ENCODE measurements around the gene FASTKD2. TPM values are rescaled to one million over a fixed set of nuclear protein-coding genes. Genes with fewer than 3 reads are reported as not detected.

FASTKD2 gene
- polyA plus RNA-seq, 3 donors, result 10.2 to 12.7 (median 11.3) TPM

- no peak overlapping the region for H3K27ac ChIP-seq (ENCODE audit: low read depth in 1 of 2, low read length in 2 of 2)
- DNase-seq, result no peak
Observed at GRCh38 chr2:206837775-206838174, 72.4 kb downstream of the FASTKD2 start.

DNA sequence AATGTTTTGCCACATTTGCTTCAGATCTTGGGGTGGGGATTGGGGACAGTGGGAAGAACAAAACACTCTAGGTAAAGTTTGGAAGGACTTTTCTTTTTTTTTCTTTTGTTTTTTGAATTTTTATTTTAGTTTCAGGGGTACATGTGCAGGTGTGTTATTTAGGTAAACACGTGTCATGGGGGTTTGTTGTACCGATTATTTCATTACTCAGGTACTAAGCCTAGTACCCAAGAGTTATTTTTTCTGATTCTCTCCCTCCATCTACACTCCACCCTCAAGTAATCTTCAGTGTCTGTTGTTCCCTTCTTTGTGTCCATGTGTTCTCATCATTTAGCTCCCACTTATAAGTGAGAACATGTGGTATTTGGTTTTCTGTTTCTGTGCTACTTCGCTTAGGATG is 73.3 kb downstream of the FASTKD2 start:
- H4K20me1 ChIP-seq (ENCODE audit: insufficient read depth, low read length), result no peaks in the 10 kb centered on the region
- no peak overlapping the region for H3K9ac ChIP-seq (ENCODE audit: insufficient read depth, low read length, poor library complexity, severe bottlenecking)
- H3K4me2 ChIP-seq (replicated peaks; ENCODE audit: extremely low read depth, low read length, poor library complexity, severe bottlenecking), result no peak overlapping the region
- Mint-ChIP-seq H3K36me3 (peaks cover 0 to 4% of the 10 kb centered on the region in 2 donors), H3K27ac (no peak overlapping the region), H3K4me1 (no peaks in the 10 kb centered on the region), H3K9me3 (peaks cover 6 to 10% (median 7%) of the 10 kb centered on the region in 7 donors), H3K27me3 (ENCODE audit: low read depth in 3 of 3) (no peaks in the 10 kb centered on the region), H3K4me3 (no peak overlapping the region)
- intact Hi-C loops (cut with micrococcal nuclease), result no loop called here
- H3K27me3 ChIP-seq (ENCODE audit: control insufficient read depth in 2 of 2, insufficient read depth in 2 of 2, low read length in 2 of 2), result no peaks in the 10 kb centered on the region
- DNase-seq, result no peak
- no peaks in the 10 kb centered on the region for H3K79me2 ChIP-seq (ENCODE audit: insufficient read depth, low read length)
- TF ChIP-seq, protein P1, sequence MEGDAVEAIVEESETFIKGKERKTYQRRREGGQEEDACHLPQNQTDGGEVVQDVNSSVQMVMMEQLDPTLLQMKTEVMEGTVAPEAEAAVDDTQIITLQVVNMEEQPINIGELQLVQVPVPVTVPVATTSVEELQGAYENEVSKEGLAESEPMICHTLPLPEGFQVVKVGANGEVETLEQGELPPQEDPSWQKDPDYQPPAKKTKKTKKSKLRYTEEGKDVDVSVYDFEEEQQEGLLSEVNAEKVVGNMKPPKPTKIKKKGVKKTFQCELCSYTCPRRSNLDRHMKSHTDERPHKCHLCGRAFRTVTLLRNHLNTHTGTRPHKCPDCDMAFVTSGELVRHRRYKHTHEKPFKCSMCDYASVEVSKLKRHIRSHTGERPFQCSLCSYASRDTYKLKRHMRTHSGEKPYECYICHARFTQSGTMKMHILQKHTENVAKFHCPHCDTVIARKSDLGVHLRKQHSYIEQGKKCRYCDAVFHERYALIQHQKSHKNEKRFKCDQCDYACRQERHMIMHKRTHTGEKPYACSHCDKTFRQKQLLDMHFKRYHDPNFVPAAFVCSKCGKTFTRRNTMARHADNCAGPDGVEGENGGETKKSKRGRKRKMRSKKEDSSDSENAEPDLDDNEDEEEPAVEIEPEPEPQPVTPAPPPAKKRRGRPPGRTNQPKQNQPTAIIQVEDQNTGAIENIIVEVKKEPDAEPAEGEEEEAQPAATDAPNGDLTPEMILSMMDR (IDR thresholded peaks at IDR 0.05), result no peak
- no CpG with 5 or more reads among the region's 3 CpGs for WGBS (ENCODE audit: insufficient coverage)
- H2AFZ ChIP-seq (ENCODE audit: insufficient read depth, low read depth, low read length, poor library complexity, severe bottlenecking), result no peak overlapping the region
- H3K9me3 ChIP-seq (replicated peaks in 1 of 2; ENCODE audit: control insufficient read depth in 1 of 2, insufficient read depth in 1 of 2, low read length in 2 of 2), result peaks cover 6 to 9% of the 10 kb centered on the region in 2 donors
- H3K4me3 ChIP-seq (replicated peaks in 1 of 3; ENCODE audit: low read depth in 2 of 3, low read length in 3 of 3), result no peak overlapping the region
- no peak overlapping the region for H3K27ac ChIP-seq (ENCODE audit: low read depth in 1 of 2, low read length in 2 of 2)
- H3K36me3 ChIP-seq (replicated peaks in 1 of 2; ENCODE audit: control insufficient read depth in 1 of 2, insufficient read depth in 2 of 2, low read length in 2 of 2), result no peaks in the 10 kb centered on the region
- H3K4me1 ChIP-seq (ENCODE audit: control insufficient read depth in 1 of 2, insufficient read depth in 2 of 2, low read length in 2 of 2), result no peaks in the 10 kb centered on the region

More at GRCh38 chr2:206837775-206838174, 72.4 kb downstream of the FASTKD2 start:
- Mint-ChIP-seq H3K4me1 (peaks cover 1% of the 10 kb centered on the region), H3K36me3 (peaks cover 0 to 5% of the 10 kb centered on the region in 2 donors), H3K9me3 (peaks cover 7 to 15% (median 11%) of the 10 kb centered on the region in 7 donors), H3K27me3 (ENCODE audit: low read depth in 3 of 3) (no peaks in the 10 kb centered on the region), H3K27ac (no peak overlapping the region), H3K4me3 (no peak overlapping the region)
- no peaks in the 10 kb centered on the region for H3K4me1 ChIP-seq (ENCODE audit: control insufficient read depth in 1 of 2, insufficient read depth in 2 of 2, low read length in 2 of 2)
- TF ChIP-seq, protein P1 (IDR thresholded peaks at IDR 0.05), result no peak
- H4K20me1 ChIP-seq (ENCODE audit: insufficient read depth, low read length), result no peaks in the 10 kb centered on the region
- no peak overlapping the region for H3K4me2 ChIP-seq (replicated peaks; ENCODE audit: extremely low read depth, low read length, poor library complexity, severe bottlenecking)
- no peaks in the 10 kb centered on the region for H3K36me3 ChIP-seq (replicated peaks in 1 of 2; ENCODE audit: control insufficient read depth in 1 of 2, insufficient read depth in 2 of 2, low read length in 2 of 2)
- no peaks in the 10 kb centered on the region for H3K27me3 ChIP-seq (ENCODE audit: control insufficient read depth in 2 of 2, insufficient read depth in 2 of 2, low read length in 2 of 2)
- H2AFZ ChIP-seq (ENCODE audit: insufficient read depth, low read depth, low read length, poor library complexity, severe bottlenecking), result no peak overlapping the region
- no CpG with 5 or more reads among the region's 1 CpG for WGBS (ENCODE audit: insufficient coverage)
- intact Hi-C loops (cut with micrococcal nuclease), result no loop called here
- H3K9me3 ChIP-seq (replicated peaks in 1 of 2; ENCODE audit: control insufficient read depth in 1 of 2, insufficient read depth in 1 of 2, low read length in 2 of 2), result peaks cover 9 to 12% of the 10 kb centered on the region in 2 donors
- no peaks in the 10 kb centered on the region for H3K79me2 ChIP-seq (ENCODE audit: insufficient read depth, low read length)
- no peak overlapping the region for H3K9ac ChIP-seq (ENCODE audit: insufficient read depth, low read length, poor library complexity, severe bottlenecking)
- no peak overlapping the region for H3K4me3 ChIP-seq (replicated peaks in 1 of 3; ENCODE audit: low read depth in 2 of 3, low read length in 3 of 3)

All from CD14-positive monocyte (primary cell).